Activated T-cell treated with anti-CD3 and anti-CD28 coated beads for 48 hours (primary cell): ENCODE measurements around the gene SNU13.
"Not testable (repeated sequence)": the region's sequence is repeated elsewhere in the genome, so short reads cannot be mapped to it uniquely, and the experiment has no call there.

Experiments used
- DNase-seq: peaks from one replicate; pipeline ENCODE4 v3.0.0-alpha.2; 2020; ENCODE audit warnings: low read depth

Gene SNU13

GRCh38 chr22:41641854-41642253 is 46.8 kb downstream of the SNU13 start:
- no peak for DNase-seq

- no peak for DNase-seq
Observed at GRCh38 chr22:41638748-41639147, 49.9 kb downstream of the SNU13 start.

- DNase-seq = no peak
Observed at GRCh38 chr22:41638124-41638523, 50.5 kb downstream of the SNU13 start.

GRCh38 chr22:41637623-41638022 is 51.0 kb downstream of the SNU13 start:
- not testable (repeated sequence) for DNase-seq

GRCh38 chr22:41636467-41636866 is 52.2 kb downstream of the SNU13 start:
- DNase-seq = no peak

GRCh38 chr22:41634610-41635009 is 54.1 kb downstream of the SNU13 start:
- DNase-seq = not testable (repeated sequence)

GRCh38 chr22:41631615-41632014 is 57.1 kb downstream of the SNU13 start:
- not testable (repeated sequence) for DNase-seq

- DNase-seq = not testable (repeated sequence)
Observed at GRCh38 chr22:41631115-41631514, 57.6 kb downstream of the SNU13 start.

GRCh38 chr22:41625577-41625976 is 63.1 kb downstream of the SNU13 start:
- DNase-seq = no peak
